Naive B cell (primary cell): ENCODE data around the gene ZEB2. TPM values are rescaled to one million over a fixed set of nuclear protein-coding genes. Genes with fewer than 3 reads are reported as not detected.
A peak's percentile ranks its signal among the peaks of the same experiment; 100 is the strongest.

Experiments
- ATAC-seq, 2 donors: fragments of 150-1000 bp; cut with Tn5 transposase; 2 replicates each; pipeline ENCODE4 v1.10.0; 2021; ENCODE audit warnings: low read depth in 2 of 2, mild to moderate bottlenecking in 2 of 2, moderate library complexity in 2 of 2
- DNase-seq: peaks from one replicate; pipeline ENCODE4 v3.0.0; 2022
- H3K27ac Mint-ChIP-seq, 6 donors: one replicate each; pipeline ENCODE4 v1.8.0; 2020 to 2022; ENCODE audit warnings: mild to moderate bottlenecking in 6 of 6, mixed read lengths in 6 of 6, moderate library complexity in 5 of 6, inconsistent platforms in 2 of 6
- H3K27me3 Mint-ChIP-seq, 3 donors: one replicate each; pipeline ENCODE4 v1.8.0; 2021 to 2022; ENCODE audit warnings: mixed read lengths in 3 of 3, mild to moderate bottlenecking in 1 of 3
- H3K36me3 Mint-ChIP-seq, 2 donors: one replicate each; pipeline ENCODE4 v1.8.0; 2020 to 2022; ENCODE audit warnings: mixed read lengths in 2 of 2, inconsistent platforms in 1 of 2, mild to moderate bottlenecking in 1 of 2
- H3K4me1 Mint-ChIP-seq, 3 donors: one replicate each; pipeline ENCODE4 v1.8.0; 2020 to 2022; ENCODE audit warnings: mixed read lengths in 3 of 3, inconsistent platforms in 1 of 3, mild to moderate bottlenecking in 1 of 3, moderate library complexity in 1 of 3
- H3K4me3 Mint-ChIP-seq, 8 donors: one replicate each; pipeline ENCODE4 v1.8.0; 2020 to 2022; ENCODE audit warnings: mild to moderate bottlenecking in 8 of 8, mixed read lengths in 8 of 8, moderate library complexity in 8 of 8, inconsistent platforms in 2 of 8
- H3K9me3 Mint-ChIP-seq, 7 donors: one replicate each; pipeline ENCODE4 v1.8.0; 2020 to 2022; ENCODE audit warnings: mixed read lengths in 7 of 7, mild to moderate bottlenecking in 5 of 7, inconsistent platforms in 2 of 7, moderate library complexity in 1 of 7
- polyA plus RNA-seq, 6 donors: library from polyadenylated mRNA; unstranded; fragments of 300-500 nt; fragmentation: Illumina TruSeq; gene quantifications; one replicate each; pipeline ENCODE4 v1.2.3, GENCODE V29; 2021; ENCODE audit warnings: low read depth in 6 of 6

Gene ZEB2
- polyA plus RNA-seq, 6 donors from 2014 or later = 62.2 to 96.5 (median 73.1) TPM

- ATAC-seq (no peak), DNase-seq (no peak)
- H3K27ac Mint-ChIP-seq = peak overlapping the region in 3 of 6 donors; percentile 29 to 81 (median 35)
- no peaks in the 10 kb centered on the region for H3K9me3 Mint-ChIP-seq
- peak overlapping the region in 2 of 8 donors; percentile 2 to 49 for H3K4me3 Mint-ChIP-seq
- peaks cover 0 to 10% of the 10 kb centered on the region in 2 donors for H3K36me3 Mint-ChIP-seq
- H3K4me1 Mint-ChIP-seq = peaks cover 51 to 81% (median 73%) of the 10 kb centered on the region in 3 donors
- H3K27me3 Mint-ChIP-seq = no peaks in the 10 kb centered on the region
Observed at GRCh38 chr2:144441711-144442141, 78.2 kb downstream of the ZEB2 start.

GRCh38 chr2:144439993-144440392 is 79.9 kb downstream of the ZEB2 start:
- Mint-ChIP-seq H3K4me3 (no peak overlapping the region), H3K36me3 (peaks cover 0 to 10% of the 10 kb centered on the region in 2 donors), H3K27ac (peak overlapping the region in 1 of 6 donors; percentile 22), H3K9me3 (no peaks in the 10 kb centered on the region), H3K27me3 (no peaks in the 10 kb centered on the region), H3K4me1 (peaks cover 39 to 75% (median 66%) of the 10 kb centered on the region in 3 donors)
- ATAC-seq (no peak), DNase-seq (no peak)

- peak overlapping the region in 3 of 8 donors; percentile 6 to 57 (median 35) for H3K4me3 Mint-ChIP-seq
Observed at GRCh38 chr2:144438801-144439631, 80.9 kb downstream of the ZEB2 start.

GRCh38 chr2:144437636-144438035 is 82.3 kb downstream of the ZEB2 start:
- DNase-seq (no peak), ATAC-seq (no peak)
- Mint-ChIP-seq H3K27ac (peak overlapping the region in 2 of 6 donors; percentile 56 to 72), H3K27me3 (no peaks in the 10 kb centered on the region), H3K9me3 (no peaks in the 10 kb centered on the region), H3K4me1 (peaks cover 49 to 70% (median 69%) of the 10 kb centered on the region in 3 donors), H3K36me3 (peaks cover 0 to 10% of the 10 kb centered on the region in 2 donors), H3K4me3 (no peak overlapping the region)

More at GRCh38 chr2:144438801-144439631, 80.9 kb downstream of the ZEB2 start:
- Mint-ChIP-seq H3K4me1 (peaks cover 47 to 74% (median 66%) of the 10 kb centered on the region in 3 donors), H3K27me3 (no peaks in the 10 kb centered on the region), H3K36me3 (peaks cover 0 to 10% of the 10 kb centered on the region in 2 donors), H3K9me3 (no peaks in the 10 kb centered on the region), H3K27ac (peak overlapping the region in 5 of 6 donors; percentile 3 to 72 (median 28))
- DNase-seq (no peak), ATAC-seq (no peak)

GRCh38 chr2:144434425-144435222 is 85.3 kb downstream of the ZEB2 start:
- Mint-ChIP-seq H3K4me1 (peaks cover 37 to 61% (median 43%) of the 10 kb centered on the region in 3 donors), H3K9me3 (no peaks in the 10 kb centered on the region), H3K36me3 (peaks cover 0 to 10% of the 10 kb centered on the region in 2 donors), H3K27me3 (no peaks in the 10 kb centered on the region), H3K27ac (peak overlapping the region in 4 of 6 donors; percentile 26 to 66 (median 48)), H3K4me3 (no peak overlapping the region)
- DNase-seq (no peak), ATAC-seq (no peak)

- Mint-ChIP-seq H3K9me3 (no peaks in the 10 kb centered on the region), H3K4me3 (no peak overlapping the region), H3K27ac (no peak overlapping the region), H3K27me3 (no peaks in the 10 kb centered on the region), H3K36me3 (peaks cover 7 to 18% of the 10 kb centered on the region in 2 donors), H3K4me1 (peaks cover 26 to 49% (median 32%) of the 10 kb centered on the region in 3 donors)
- ATAC-seq (no peak), DNase-seq (no peak)
Observed at GRCh38 chr2:144432921-144433320, 87.0 kb downstream of the ZEB2 start.

- peak overlapping the region in 2 of 6 donors; percentile 24 to 41 for H3K27ac Mint-ChIP-seq
- H3K9me3 Mint-ChIP-seq = no peaks in the 10 kb centered on the region
- H3K4me3 Mint-ChIP-seq = no peak overlapping the region
- no peaks in the 10 kb centered on the region for H3K27me3 Mint-ChIP-seq
- ATAC-seq (no peak), DNase-seq (no peak)
- peaks cover 7 to 10% of the 10 kb centered on the region in 2 donors for H3K36me3 Mint-ChIP-seq
- H3K4me1 Mint-ChIP-seq = peaks cover 29 to 45% (median 34%) of the 10 kb centered on the region in 3 donors
Observed at GRCh38 chr2:144431998-144432397, 87.9 kb downstream of the ZEB2 start.

GRCh38 chr2:144431392-144431783 is 88.5 kb downstream of the ZEB2 start:
- peak in 1 of 2 donors; percentile 63 for ATAC-seq
- H3K27me3 Mint-ChIP-seq = no peaks in the 10 kb centered on the region
- no peak overlapping the region for H3K4me3 Mint-ChIP-seq
- no peak for DNase-seq
- H3K9me3 Mint-ChIP-seq = no peaks in the 10 kb centered on the region
- H3K4me1 Mint-ChIP-seq = peaks cover 33 to 50% (median 38%) of the 10 kb centered on the region in 3 donors
- peaks cover 7 to 10% of the 10 kb centered on the region in 2 donors for H3K36me3 Mint-ChIP-seq
- no peak overlapping the region for H3K27ac Mint-ChIP-seq

- ATAC-seq = no peak
- H3K9me3 Mint-ChIP-seq = no peaks in the 10 kb centered on the region
- H3K4me1 Mint-ChIP-seq = peaks cover 36 to 53% (median 42%) of the 10 kb centered on the region in 3 donors
- H3K27ac Mint-ChIP-seq = no peak overlapping the region
- no peaks in the 10 kb centered on the region for H3K27me3 Mint-ChIP-seq
- no peak overlapping the region for H3K4me3 Mint-ChIP-seq
- DNase-seq = no peak
- H3K36me3 Mint-ChIP-seq = peaks cover 7 to 10% of the 10 kb centered on the region in 2 donors
Observed at GRCh38 chr2:144430722-144431391, 89.1 kb downstream of the ZEB2 start.

- Mint-ChIP-seq H3K9me3 (no peaks in the 10 kb centered on the region), H3K4me1 (peaks cover 37 to 47% (median 41%) of the 10 kb centered on the region in 3 donors), H3K27ac (no peak overlapping the region), H3K36me3 (peaks cover 7 to 10% of the 10 kb centered on the region in 2 donors), H3K4me3 (no peak overlapping the region), H3K27me3 (no peaks in the 10 kb centered on the region)
- ATAC-seq (no peak), DNase-seq (no peak)
Observed at GRCh38 chr2:144429396-144430112, 90.4 kb downstream of the ZEB2 start.

- no peak for DNase-seq
Observed at GRCh38 chr2:144426981-144427479, 92.9 kb downstream of the ZEB2 start.

GRCh38 chr2:144426355-144426754 is 93.6 kb downstream of the ZEB2 start:
- peak; percentile 17 for DNase-seq
- ATAC-seq = peak; percentile 66 to 74
- Mint-ChIP-seq H3K36me3 (peaks cover 20 to 23% of the 10 kb centered on the region in 2 donors), H3K4me3 (peak overlapping the region in 4 of 8 donors; percentile 10 to 56 (median 18)), H3K9me3 (no peaks in the 10 kb centered on the region), H3K4me1 (peaks cover 40 to 49% (median 43%) of the 10 kb centered on the region in 3 donors), H3K27me3 (no peaks in the 10 kb centered on the region), H3K27ac (peak overlapping the region in 5 of 6 donors; percentile 28 to 83 (median 77))

More at GRCh38 chr2:144426981-144427479, 92.9 kb downstream of the ZEB2 start:
- Mint-ChIP-seq H3K4me3 (peak overlapping the region in 3 of 8 donors; percentile 18 to 27 (median 23)), H3K27ac (peak overlapping the region; percentile 29 to 77 (median 50)), H3K27me3 (no peaks in the 10 kb centered on the region), H3K4me1 (peaks cover 36 to 42% (median 36%) of the 10 kb centered on the region in 3 donors), H3K9me3 (no peaks in the 10 kb centered on the region), H3K36me3 (peaks cover 18 to 19% of the 10 kb centered on the region in 2 donors)
- no peak for ATAC-seq
